ENCODE measurements around the gene EXOC1. TPM values are rescaled to one million over a fixed set of nuclear protein-coding genes. Genes with fewer than 3 reads are reported as not detected.

Gene EXOC1
- total and polyA plus RNA-seq, 10 of the 15 experiments (the other 5 are each of a cell fraction or from before 2014, with no cell fraction given) = 11.8 to 36.6 (median 21.1) TPM

GRCh38 chr4:55884851-55885219 lies 31.4 kb downstream of the EXOC1 start:
- in situ Hi-C loops (cut with MboI) (no loop called here), intact Hi-C loops (cut with micrococcal nuclease; ENCODE audit: unreplicated experiment) (no loop called here)
- ChIA-PET POLR2A (no interaction called here), CTCF (no interaction called here), RAD21 (ENCODE audit: unreplicated experiment) (no interaction called here), SMC1A (ENCODE audit: uncharacterized antibody, unreplicated experiment) (interaction anchor here (1.5 kb wide), 1 partner anchor 63 kb away, joined by 4 read pairs; no protein-coding TSS in a partner anchor)
- no peak overlapping the region for H3K9ac ChIP-seq (ENCODE audit: control insufficient read depth, insufficient read depth, low read length)
- no peaks in the 10 kb centered on the region; the same call in 2 of the 3 replicates for H3K9me3 ChIP-seq (replicated peaks; ENCODE audit: control insufficient read depth, insufficient read depth, low read length)
- WGBS (ENCODE audit: insufficient coverage, insufficient replicate concordance, low lambda C conversion rate, missing lambda C conversion rate) = 95% methylated on average over 1 of the region's 1 CpG
- no peak overlapping the region for H3K4me2 ChIP-seq (ENCODE audit: control insufficient read depth, insufficient read depth)
- FAIRE-seq (peak; percentile 7), ATAC-seq (no peak), DNase-seq (ENCODE audit: low read depth, low spot score) (no peak)
- H4K20me1 ChIP-seq (ENCODE audit: control insufficient read depth, insufficient read depth) = no peaks in the 10 kb centered on the region
- no peaks in the 10 kb centered on the region for H3K79me2 ChIP-seq (ENCODE audit: control insufficient read depth, insufficient read depth, low read length)
- no peak overlapping the region for H2AFZ ChIP-seq (ENCODE audit: control insufficient read depth, low read depth, low read length)
- BruUV-seq (replicated peaks) = no TSS peak
- TF ChIP-seq SIX5 (IDR thresholded peaks at IDR 0.05; ENCODE audit: low read depth, low read length, severe bottlenecking) = no peak
- H3K4me3 ChIP-seq = no peak overlapping the region
- no peaks in the 10 kb centered on the region for H3K27me3 ChIP-seq (replicated peaks in 1 of 2; ENCODE audit: control insufficient read depth in 2 of 2, insufficient read depth in 2 of 2, low read length in 1 of 2)
- H3K4me1 ChIP-seq (ENCODE audit: control insufficient read depth, insufficient read depth, low read length) = no peaks in the 10 kb centered on the region
- no peak overlapping the region for H3K27ac ChIP-seq (ENCODE audit: control insufficient read depth, insufficient read depth)
- peaks cover 0 to 14% of the 10 kb centered on the region in 2 experiments; a peak in 1 of 4 replicates for H3K36me3 ChIP-seq (ENCODE audit: control insufficient read depth in 2 of 2, insufficient read depth in 2 of 2, low read length in 1 of 2)

- intact Hi-C loops (cut with micrococcal nuclease; ENCODE audit: unreplicated experiment) (no loop called here), in situ Hi-C loops (cut with MboI) (no loop called here)
These were observed 34.1 kb downstream of the EXOC1 start for GRCh38 chr4:55887594-55887993.

More at GRCh38 chr4:55887594-55887993, 34.1 kb downstream of the EXOC1 start:
- ChIA-PET RAD21 (ENCODE audit: unreplicated experiment) (no interaction called here), CTCF (interaction anchor here (0.6 to 1.2 kb wide), 6 partner anchors 12 to 542 kb away, joined by 3 to 5 read pairs (median 3); partner anchors contain the start of gene SRD5A3), SMC1A (ENCODE audit: uncharacterized antibody, unreplicated experiment) (interaction anchor here (1.0 to 2.5 kb wide), 4 partner anchors 10 to 60 kb away, joined by 3 to 6 read pairs (median 4); no protein-coding TSS in a partner anchor), POLR2A (interaction anchor here (0.7 to 1.7 kb wide), 2 partner anchors 34 to 1322 kb away, joined by 3 to 4 read pairs; no protein-coding TSS in a partner anchor)
- Histone ChIP-seq H3K27ac (ENCODE audit: control insufficient read depth, insufficient read depth) (no peak overlapping the region), H3K79me2 (ENCODE audit: control insufficient read depth, insufficient read depth, low read length) (no peaks in the 10 kb centered on the region), H4K20me1 (ENCODE audit: control insufficient read depth, insufficient read depth) (no peaks in the 10 kb centered on the region), H3K4me3 (no peak overlapping the region), H3K9ac (ENCODE audit: control insufficient read depth, insufficient read depth, low read length) (no peak overlapping the region), H3K4me2 (ENCODE audit: control insufficient read depth, insufficient read depth) (no peak overlapping the region), H3K9me3 (replicated peaks; ENCODE audit: control insufficient read depth, insufficient read depth, low read length) (no peaks in the 10 kb centered on the region), H3K4me1 (ENCODE audit: control insufficient read depth, insufficient read depth, low read length) (no peaks in the 10 kb centered on the region), H3K36me3 (ENCODE audit: control insufficient read depth in 2 of 2, insufficient read depth in 2 of 2, low read length in 1 of 2) (peaks cover 0 to 3% of the 10 kb centered on the region in 2 experiments; a peak in 1 of 4 replicates), H2AFZ (ENCODE audit: control insufficient read depth, low read depth, low read length) (no peak overlapping the region), H3K27me3 (replicated peaks in 1 of 2; ENCODE audit: control insufficient read depth in 2 of 2, insufficient read depth in 2 of 2, low read length in 1 of 2) (no peaks in the 10 kb centered on the region)
- no TSS peak for BruUV-seq (replicated peaks)
- no peak for DNase-seq (ENCODE audit: low read depth, low spot score)
- peak; percentile 76 for FAIRE-seq
- TF ChIP-seq LARP7 (IDR thresholded peaks at IDR 0.05) (no peak), CTCF (IDR thresholded peaks at IDR 0.05 in 2 of 3, conservative IDR thresholded peaks at IDR 0.05 in 1 of 3; ENCODE audit: control insufficient read depth in 2 of 3, extremely low read depth in 1 of 3, insufficient read depth in 1 of 3, low read depth in 3 of 3, low read length in 3 of 3) (0 out of 6 replicates have a peak, but pooled peaks of 1 of the 3 experiments have one; percentile 5)
- no peak for ATAC-seq
- 44% methylated on average over 1 of the region's 1 CpG for WGBS (ENCODE audit: insufficient coverage, insufficient replicate concordance, low lambda C conversion rate, missing lambda C conversion rate)

Data from GM12878 (cell line).